Suppressor macrophage treated with lipopolysaccharide for 1 hour (primary cell): ENCODE measurements around the gene GSK3B.
"Not testable (repeated sequence)": the region's sequence is repeated elsewhere in the genome, so short reads cannot be mapped to it uniquely, and the experiment has no call there.

Source experiments
- DNase-seq, 3 donors: peaks; one replicate each; pipeline ENCODE4 v3.0.0-alpha.2; 2020 to 2022

GSK3B gene

DNA sequence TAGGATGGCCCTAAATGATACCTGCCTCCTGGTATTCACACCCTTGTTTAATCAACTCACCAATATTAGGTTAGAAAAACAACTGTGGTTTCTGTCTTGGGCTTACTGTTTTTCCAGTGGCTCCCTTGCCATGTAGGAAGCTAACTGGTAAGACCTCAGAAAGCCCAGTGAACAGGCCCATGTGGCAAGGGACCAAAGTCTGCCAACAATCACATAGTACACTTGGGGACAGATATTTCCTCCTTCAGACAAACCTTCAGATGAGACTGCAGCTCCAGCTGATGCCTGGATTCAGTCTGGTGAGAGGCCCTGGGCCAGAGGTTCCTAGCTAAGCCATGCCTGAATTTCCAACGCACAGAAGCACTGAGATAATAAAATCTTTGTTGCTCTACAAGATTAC lies 96.1 kb downstream of the GSK3B start:
- DNase-seq: peak in 1 of 3 donors; percentile 8

DNA sequence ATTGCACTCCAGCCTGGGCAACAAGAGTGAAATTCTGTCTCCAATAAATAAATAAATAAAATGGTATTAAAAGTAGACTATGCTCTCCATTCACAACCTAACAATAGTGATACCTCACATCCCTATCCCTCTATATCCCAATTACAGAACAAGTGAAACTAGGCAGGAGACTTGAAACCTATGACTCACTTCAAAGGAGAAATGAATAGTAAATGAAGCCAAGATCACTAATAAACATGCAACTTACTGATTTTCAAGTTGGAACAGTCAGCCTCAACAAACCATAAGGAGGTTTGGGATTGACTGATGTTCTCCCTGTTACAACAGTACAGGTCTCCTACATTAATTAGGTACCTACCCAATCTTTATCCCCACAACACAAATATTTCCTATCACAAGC lies 103.4 kb downstream of the GSK3B start:
- DNase-seq: peak; percentile 18 to 58 (median 40)

DNA sequence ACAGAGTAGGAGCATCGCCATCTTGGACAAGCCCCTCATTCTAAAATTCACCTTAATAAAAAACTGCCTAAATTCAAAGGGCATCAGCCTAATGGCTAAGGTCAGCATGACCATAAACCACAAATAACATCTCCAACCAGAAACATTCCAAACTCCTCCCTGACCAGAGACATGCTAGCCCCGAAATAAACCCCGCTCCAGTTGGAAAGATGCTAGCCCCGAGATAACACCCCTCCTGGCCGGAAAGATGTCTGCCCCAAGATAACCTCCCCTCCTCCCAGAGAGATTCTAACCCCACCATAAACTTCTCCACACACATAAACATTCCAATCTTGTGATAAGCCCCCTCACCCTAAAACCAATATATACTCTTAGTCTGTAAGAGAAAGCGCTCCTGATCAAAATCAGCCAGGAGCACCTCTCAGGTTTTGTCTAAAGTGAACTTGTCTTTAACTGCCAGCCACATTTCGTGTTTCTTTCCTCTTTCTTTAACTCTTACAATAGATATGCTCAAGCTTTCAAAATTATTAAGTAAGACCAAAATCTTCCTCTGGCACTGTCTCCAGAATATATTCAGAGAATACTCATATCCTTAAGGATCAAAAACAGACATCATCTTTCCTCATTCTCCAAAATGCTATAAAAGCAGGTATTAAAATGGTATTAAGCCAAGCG lies 104.1 kb downstream of the GSK3B start:
- DNase-seq: no peak

DNA sequence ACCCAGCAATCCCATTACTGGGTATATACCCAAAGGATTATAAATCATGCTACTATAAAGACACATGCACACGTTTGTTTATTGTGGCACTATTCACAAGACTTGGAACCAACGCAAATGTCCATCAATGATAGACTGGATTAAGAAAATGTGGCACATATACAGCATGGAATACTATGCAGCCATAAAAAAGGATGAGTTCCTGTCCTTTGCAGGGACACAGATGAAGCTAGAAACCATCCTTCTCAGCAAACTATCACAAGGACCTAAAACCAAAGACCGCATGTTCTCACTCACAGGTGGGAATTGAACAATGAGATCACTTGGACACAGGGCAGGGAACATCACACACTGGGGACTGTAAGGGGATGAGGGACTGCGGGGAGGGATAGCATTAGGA lies 107.4 kb downstream of the GSK3B start:
- DNase-seq: not testable (repeated sequence)

DNA sequence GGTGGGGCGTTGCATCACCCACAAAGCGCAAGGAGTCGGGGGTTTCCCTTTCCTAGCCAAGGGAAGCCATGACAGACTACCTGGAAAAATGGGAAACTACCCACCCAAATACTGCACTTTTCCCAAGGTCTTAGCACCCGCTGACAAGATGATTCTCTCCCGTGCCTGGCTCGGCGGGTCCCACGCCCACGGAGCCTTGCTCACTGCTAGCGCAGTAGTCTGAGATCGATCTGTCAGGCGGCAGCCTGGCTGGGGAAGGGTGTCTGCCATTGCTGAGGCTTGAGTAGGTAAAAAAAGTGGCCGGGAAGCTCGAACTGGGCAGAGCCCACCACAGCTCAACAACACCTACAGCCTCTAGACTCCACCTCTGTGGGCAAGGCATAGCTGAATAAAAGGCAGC lies 112.9 kb downstream of the GSK3B start:
- DNase-seq: no peak

DNA sequence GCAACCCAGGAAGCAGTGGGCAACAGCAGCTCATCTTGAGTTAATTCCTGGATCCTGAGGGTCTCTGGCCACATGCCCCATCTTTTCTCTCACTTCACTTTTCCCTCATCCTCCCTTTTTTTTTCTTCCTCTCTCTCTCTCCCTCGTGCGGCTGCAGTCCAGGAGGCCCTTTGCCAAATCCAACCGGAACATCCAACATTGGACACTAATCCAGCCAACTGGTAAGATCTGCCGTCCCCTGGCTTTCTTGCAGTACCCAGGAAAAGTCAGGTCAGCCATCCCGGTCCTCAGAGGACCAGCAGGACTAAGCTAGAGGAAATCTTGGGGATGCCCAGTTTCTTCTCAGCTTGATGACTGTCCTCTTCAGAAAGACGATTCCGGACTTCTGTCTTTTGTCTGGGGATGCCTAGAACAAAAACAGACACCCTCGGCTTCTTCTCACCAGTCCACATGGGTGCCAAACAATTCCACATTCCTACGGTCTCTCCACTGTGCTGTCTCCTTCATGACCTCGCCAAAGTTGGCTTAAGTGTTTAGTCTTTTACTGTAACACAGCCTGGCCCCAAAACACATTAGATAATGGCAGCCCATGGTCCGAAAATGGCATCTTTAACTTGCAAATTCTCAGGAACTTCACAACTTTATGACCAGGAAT lies 115.6 kb downstream of the GSK3B start:
- no peak for DNase-seq

DNA sequence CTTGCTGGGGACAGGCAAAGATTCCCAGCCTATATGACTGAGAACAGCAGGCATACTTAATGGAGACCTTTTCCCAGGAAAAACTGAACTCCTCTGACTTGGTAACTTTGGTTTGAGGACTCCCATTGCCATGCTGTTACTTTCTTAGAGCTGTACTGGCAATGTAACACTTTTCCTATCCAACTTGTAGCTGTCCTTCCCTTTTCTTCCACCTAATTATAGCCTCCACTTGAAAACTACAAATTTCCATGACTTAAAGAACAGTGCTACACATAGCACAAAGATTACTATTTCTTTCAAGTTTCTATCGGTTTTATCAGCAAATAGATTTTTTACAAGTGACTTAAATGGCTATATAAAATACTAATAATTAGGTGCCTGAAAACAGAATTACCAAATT lies 116.9 kb downstream of the GSK3B start:
- no peak for DNase-seq

DNA sequence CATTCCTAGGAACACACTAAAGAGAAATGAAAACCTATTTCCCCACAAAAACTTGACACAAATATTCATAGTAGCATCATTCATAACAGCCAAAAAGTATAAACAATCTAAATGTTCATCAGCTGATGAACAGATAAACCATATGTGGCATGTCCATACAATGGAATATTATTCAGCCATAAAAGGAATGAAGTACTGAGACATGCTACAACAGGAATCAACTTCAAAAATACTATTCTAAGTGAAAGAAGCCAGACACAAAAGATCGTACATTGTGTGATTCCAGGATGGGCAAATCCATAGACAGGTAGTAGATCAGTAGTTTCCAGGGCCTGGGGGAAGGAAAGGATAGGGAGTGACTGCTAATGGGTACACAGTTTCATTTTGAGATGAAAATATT lies 118.0 kb downstream of the GSK3B start:
- no peak for DNase-seq

DNA sequence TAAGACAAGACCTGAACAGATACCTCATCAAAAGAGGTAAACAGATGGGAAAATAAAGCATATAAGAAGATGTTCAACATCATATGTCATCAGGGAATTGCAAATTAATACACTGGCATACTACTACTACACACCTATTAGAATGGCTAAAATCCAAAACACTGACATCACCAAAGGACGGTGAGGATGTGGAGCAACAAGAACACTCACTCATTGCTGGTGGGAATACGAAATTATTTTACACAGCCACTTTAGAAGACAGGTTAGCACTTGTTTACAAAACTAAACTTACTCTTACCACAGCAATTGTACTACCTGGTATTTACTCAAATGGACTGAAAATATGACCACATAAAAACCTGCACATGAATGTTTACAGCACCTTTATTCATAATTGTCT lies 119.6 kb downstream of the GSK3B start:
- DNase-seq: no peak

DNA sequence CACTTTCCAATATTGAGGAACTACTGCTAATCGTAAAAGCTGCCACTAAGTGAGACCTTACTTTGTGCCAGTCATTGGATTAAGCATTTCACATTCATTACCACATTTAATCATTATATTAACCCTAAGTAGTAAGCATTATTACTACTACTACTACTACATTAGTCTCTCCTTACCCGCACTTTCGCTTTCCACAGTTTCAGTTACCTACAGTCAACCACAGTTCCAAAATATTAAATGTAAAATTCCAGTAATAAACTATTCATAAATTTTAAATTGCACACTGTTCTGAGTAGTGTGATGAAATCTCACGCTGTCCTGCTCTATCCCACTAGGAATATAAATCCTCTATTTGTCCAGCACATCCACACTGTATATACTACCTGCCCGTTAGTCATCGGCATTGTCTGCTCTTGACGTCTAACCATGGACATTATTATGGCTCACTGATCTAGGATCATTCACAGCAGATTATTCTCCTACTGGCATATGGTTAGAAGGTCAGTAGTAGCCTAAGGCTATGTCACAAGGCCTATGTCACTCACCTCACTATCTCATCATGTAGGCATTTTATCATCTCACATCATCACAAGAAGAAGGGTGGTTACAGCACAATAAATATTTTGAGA lies 121.1 kb downstream of the GSK3B start:
- no peak for DNase-seq

DNA sequence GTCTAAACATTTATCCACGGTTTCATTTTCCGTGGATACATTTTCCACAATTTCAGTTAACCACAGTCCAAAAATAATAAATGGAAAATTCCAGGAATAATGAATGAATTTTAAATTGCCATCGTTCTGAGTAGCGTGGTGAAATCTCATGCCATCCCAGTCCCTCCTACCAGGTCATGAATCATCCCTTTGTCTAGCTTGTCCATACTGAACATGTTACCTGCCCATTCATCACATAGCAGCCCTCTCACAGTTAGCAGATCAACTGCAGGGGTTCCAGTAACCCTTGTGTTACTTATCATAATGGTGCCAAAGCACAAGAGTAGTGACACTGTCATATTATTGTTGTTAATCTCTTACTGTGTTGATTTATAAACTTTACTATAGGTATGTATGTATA lies 124.5 kb downstream of the GSK3B start:
- no peak for DNase-seq

DNA sequence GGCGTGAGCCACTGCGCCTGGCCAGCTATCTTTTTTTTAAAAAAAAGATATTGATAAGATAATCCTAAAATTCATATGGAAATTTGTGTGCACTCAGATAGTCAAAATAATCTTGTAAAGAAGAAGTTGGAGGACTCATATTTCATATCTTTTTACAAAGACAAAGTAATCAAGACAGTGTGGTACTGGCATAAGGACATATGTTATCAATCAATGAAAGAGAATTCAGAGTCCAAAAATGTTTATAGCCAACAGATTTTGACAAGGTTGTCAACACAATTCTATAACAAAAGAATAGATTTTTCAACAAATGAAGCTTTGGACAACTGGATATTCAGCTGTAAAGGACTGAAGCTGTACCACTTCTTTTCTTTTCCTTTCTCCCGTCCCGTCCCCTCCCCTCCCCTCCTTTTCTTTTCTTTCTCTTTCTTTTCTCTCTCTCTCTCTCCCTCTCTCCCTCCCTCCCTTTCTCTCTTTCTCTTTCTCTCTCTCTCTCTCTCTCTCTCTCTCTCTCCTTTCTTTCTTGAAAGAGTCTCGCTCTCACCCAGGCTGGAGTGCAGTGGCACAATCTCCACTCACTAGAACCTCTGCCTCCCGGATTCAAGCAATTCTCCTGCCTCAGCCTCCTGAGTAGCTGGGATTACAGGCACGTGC lies 126.8 kb downstream of the GSK3B start:
- DNase-seq: no peak

DNA sequence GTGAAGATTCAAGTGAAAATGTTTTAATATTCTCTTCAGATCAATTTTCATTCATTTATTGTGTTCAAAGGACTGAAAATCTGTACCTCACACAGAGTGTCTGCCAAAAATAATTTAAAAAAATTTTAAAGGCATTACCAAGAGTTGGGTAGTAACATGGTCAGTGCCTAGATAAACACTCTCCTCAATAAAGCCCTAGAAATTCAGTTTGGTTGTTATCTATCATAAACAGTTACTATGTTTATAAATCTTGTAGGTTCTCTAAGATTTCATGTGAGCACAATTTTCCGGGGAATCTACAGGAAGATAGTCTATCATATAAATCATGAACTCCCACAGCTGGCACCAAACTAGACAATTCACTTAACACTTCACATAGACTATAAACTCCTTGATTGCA lies 128.6 kb downstream of the GSK3B start:
- DNase-seq: no peak

DNA sequence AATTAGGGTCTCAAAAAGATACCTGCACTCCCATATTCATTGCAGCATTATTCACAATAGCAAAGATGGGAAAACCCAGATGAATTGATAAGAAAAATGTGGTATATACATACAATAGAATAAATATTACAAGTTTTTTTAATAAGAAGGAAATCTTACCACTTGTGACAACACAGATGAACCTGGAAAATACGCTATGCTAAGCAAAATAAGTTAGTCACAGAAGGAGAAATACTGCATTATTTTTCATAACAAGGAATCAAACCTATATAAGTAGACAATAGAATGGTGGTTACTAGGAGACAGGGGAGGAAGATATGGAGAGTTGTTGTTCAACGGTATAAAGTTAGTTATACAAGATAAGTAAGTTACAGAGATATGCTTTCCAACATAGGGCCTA lies 130.0 kb downstream of the GSK3B start:
- no peak for DNase-seq

DNA sequence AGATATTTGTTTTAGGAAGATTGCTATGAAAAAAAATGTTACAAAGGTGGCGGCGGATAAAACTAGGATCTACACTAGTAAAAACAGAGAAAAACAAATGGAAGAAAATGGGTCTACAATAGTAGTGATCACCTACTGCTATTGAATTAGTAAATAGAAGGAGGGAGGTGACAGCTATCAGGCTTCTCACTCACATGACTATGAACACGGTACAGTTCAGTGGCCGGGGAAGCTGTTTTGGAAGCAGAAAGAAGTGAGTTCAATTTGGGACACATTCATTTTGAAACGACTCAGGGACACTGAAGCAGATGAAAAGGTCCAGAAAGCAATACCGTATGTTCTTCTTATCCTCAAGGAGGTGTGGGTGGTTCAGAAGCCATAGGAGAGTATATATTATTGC lies 138.3 kb downstream of the GSK3B start:
- DNase-seq: no peak

DNA sequence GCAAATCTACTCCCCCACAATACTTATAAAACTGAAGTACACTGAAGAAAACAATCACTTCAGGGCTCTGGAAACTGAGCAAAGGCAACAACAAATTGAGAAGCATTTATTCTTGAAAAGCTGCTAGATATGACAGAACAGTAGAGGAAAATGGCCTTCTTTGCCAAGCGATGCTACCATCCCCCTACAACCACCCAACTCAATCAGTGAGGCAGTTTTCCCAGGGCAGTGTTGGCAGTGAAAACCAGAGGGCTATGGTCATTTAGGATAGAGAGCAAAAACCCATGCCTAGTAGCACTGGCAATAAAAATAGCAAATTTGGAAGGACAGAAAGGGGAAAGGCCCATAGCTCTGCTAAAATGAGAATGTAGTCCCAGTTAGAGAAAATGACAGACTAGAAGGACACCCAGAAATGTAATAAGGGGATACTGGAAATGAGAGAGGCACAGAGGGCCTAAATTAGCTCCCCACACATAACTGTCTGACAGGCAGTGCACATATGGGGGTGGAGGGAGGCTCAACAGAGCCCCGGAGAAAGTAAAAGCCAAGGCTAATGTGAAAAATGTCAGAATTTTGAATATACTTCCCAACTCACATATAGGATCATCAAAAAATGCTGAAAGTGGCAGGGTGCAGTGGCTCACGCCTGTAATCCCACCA lies 143.5 kb downstream of the GSK3B start:
- DNase-seq: no peak

DNA sequence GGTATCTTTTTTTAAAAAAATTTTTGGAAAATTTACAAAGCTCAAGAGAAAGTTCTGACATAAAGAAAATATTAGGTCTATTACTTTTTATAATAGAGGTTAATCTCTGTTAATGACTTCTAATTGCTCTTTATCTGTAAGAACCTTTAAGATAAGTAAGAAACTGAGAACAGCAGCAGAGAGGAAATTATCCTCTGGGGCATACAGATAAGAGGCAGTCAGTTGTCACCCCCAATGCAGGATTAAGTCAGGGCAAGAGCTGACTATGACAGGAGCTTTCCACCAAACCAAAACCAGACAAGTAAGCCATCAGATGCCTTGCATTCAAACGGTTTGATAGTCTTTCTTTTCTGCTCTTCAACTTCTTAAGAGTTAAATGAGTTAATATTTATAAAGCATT lies 149.0 kb downstream of the GSK3B start:
- no peak for DNase-seq

DNA sequence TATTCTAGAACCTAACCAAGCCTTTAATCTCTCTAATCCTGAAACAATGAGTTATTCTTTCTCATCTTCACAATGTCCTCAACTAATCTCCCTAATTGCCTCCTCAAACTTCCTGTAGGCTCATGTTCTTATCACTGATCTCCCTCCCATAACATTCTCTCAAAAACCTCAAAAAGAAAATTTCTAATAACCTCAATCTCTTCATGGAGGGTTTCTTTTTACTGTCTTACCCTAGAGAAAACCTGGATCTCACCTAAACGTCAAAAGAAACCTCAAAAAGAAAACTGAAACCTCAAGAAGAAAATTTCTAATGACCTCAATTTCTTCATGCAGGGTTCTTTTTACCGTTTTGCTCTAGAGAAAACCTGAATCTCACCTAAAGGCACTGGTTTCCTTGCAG lies 150.2 kb downstream of the GSK3B start:
- DNase-seq: no peak

DNA sequence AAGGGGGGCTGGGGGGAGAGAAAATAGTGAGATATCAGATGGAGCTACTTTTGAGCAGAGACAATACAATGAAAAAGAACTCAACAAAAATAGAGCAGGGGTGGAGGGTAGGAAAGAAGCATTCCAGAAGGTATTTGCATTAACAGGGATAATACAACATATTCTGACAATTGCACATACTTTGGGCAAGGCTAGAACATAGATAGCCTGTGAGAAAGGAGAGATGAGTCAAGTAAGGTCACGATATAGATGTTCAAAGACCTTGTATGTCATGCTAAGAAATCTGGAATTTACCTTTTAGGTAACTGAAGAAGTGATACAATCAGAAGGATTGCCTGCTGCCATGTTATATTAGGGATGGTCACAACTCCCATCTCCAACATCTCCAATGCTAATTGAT lies 155.2 kb downstream of the GSK3B start:
- DNase-seq: no peak

DNA sequence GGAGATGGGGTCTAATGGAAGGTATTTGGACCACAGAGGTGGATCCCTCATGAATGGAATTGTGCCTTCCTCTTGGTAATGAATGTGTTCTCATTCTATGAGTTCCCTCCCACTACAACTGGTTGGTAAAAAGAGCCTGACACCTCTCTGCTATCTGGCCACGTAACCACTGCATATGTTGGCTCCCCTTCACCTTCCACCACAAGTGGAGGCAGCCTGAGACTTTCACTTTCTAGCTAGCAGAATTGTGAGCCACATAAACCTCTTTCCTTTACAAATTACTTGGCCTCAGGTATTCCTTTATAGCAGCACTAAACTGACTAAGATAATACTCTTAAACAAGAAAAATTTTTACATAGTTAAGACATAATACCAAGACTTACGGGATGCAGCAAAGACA lies 157.0 kb downstream of the GSK3B start:
- no peak for DNase-seq

DNA sequence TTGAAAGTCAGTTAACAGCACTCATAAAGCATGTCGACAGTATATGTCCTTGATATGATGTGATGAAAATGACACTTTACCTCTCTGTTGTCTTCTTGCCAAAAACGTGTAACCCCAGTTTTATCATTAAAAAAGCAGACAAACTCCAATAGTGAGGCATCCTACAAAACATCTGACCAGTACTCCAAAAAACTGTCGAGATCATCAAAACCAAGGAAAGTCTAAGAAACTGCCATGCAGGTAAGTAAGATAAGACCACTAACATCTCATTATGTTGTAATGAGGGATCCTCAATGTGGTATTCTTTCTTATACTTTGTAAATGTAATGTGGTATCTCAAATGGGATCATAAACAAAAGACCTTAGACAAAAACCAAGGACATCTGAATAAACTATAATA lies 160.0 kb downstream of the GSK3B start:
- DNase-seq: no peak

DNA sequence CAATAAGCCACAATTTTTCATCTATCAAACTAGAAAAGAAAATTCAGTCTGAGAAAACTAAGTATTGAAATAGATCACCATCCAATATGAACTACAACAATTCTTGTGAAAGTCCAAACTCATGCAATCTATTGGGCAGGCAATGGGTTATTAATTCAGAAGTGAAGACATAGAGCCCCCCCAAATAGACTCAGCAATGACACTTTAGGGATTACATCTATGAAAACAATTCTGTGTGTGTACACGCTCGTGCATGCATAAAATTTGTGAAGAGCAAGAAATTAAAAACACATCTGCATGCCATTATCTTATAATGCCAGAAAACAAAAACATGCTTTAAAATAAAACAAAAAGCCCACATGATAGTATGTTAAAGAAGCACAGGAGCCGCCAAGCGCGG lies 161.0 kb downstream of the GSK3B start:
- no peak for DNase-seq

DNA sequence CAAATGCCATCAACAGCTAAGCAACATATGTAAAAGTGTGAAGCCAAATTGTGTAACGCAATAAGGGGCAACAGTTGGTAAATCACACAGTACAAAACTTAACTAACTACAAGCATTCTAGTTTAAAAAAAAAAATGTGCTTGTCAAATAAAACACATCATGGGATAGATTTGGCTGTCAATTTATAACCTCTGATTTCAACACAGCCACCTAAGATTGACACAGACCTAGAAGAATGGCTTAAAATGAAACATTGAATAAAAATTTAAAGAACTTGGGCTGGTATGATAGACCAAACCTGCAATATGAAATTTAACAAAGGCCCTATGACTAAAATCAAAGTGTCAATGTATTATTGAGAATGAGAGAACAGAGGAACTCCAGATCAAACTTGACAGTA lies 164.0 kb downstream of the GSK3B start:
- DNase-seq: no peak

DNA sequence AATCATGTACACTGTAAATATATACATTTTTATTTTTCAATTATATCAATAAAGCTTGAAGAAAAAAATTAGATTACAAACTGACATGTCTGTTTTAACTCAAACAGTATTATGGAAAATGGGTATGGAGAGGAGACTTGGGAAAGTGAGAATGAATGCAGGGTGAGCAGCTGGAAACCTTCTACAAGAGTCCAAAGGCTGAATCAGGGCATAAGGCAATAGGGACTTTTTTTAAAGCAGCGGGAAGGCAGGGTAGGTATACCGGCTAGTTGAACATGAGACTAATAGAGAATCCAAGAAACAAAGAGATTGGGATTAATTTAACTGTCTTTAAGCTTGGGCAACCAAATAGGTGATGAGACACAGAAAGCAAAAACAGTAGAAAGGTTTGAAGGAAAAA lies 167.1 kb downstream of the GSK3B start:
- DNase-seq: no peak
